ENCODE results near the gene SLC25A46.
A peak's percentile ranks its signal among the peaks of the same experiment; 100 is the strongest.
"Not testable (repeated sequence)": the region's sequence is repeated elsewhere in the genome, so short reads cannot be mapped to it uniquely, and the experiment has no call there.

The SLC25A46 gene

GRCh38 chr5:110738812-110739651 lies at the start of gene SLC25A46:
TSS of gene SLC25A46 (plus strand) at chr5:110739007. CDS start at chr5:110739120, 113 bp downstream.
- peak within 1 kb of the TSS; percentile 94 for H3K4me3 ChIP-seq (ENCODE audit: low read length, poor library complexity, severe bottlenecking)
- H3F3A ChIP-seq (ENCODE audit: low read depth) = no peaks in the 10 kb centered on the region
- peaks cover 29% of the 10 kb centered on the region for H3K27me3 ChIP-seq (ENCODE audit: insufficient read depth, low read length, poor library complexity, severe bottlenecking)
- TF ChIP-seq CTCF (conservative IDR thresholded peaks at IDR 0.05; ENCODE audit: low read length) (no peak), EZH2phosphoT487 (IDR thresholded peaks at IDR 0.05; ENCODE audit: borderline replicate concordance) (no peak)
- no peaks in the 10 kb centered on the region for H3K9me3 ChIP-seq (ENCODE audit: insufficient read depth, low read depth, low read length)
- no peaks in the 10 kb centered on the region for H3K9me2 ChIP-seq (replicated peaks; ENCODE audit: low read depth, low read length)
- H3K9ac ChIP-seq (ENCODE audit: low read depth, low read length, poor library complexity, severe bottlenecking) = peak within 1 kb of the TSS; percentile 80
- peaks cover 21% of the 10 kb centered on the region for H3K79me2 ChIP-seq (ENCODE audit: insufficient read depth, low read length)
- H3K4me1 ChIP-seq (ENCODE audit: insufficient read depth, low read length, poor library complexity, severe bottlenecking) = peaks cover 8% of the 10 kb centered on the region
- H3K4me2 ChIP-seq (ENCODE audit: low read depth, low read length, poor library complexity, severe bottlenecking) = peak within 1 kb of the TSS; percentile 92
- H3K36me3 ChIP-seq (ENCODE audit: insufficient read depth, low read length) = no peaks in the 10 kb centered on the region
- peak within 1 kb of the TSS; percentile 96 for H2AFZ ChIP-seq (ENCODE audit: low read length)
- H4K20me1 ChIP-seq (ENCODE audit: insufficient read depth, low read length, poor library complexity, severe bottlenecking) = peaks cover 6% of the 10 kb centered on the region

- H3K27me3 ChIP-seq (ENCODE audit: insufficient read depth, low read length, poor library complexity, severe bottlenecking); H3K9me3 ChIP-seq (ENCODE audit: insufficient read depth, low read depth, low read length); H3K4me1 ChIP-seq (ENCODE audit: insufficient read depth, low read length, poor library complexity, severe bottlenecking); H3K79me2 ChIP-seq (ENCODE audit: insufficient read depth, low read length); H2AFZ ChIP-seq (ENCODE audit: low read length); H3F3A ChIP-seq (ENCODE audit: low read depth); H3K9me2 ChIP-seq (replicated peaks; ENCODE audit: low read depth, low read length); H3K36me3 ChIP-seq (ENCODE audit: insufficient read depth, low read length); H3K9ac ChIP-seq (ENCODE audit: low read depth, low read length, poor library complexity, severe bottlenecking); H3K4me3 ChIP-seq (ENCODE audit: low read length, poor library complexity, severe bottlenecking); H3K4me2 ChIP-seq (ENCODE audit: low read depth, low read length, poor library complexity, severe bottlenecking); H4K20me1 ChIP-seq (ENCODE audit: insufficient read depth, low read length, poor library complexity, severe bottlenecking): not testable (repeated sequence)
Measured at GRCh38 chr5:110690587-110690986, 48.2 kb upstream of the SLC25A46 start.

GRCh38 chr5:110692669-110693068 lies 46.1 kb upstream of the SLC25A46 start:
- H3K4me2 ChIP-seq (ENCODE audit: low read depth, low read length, poor library complexity, severe bottlenecking); H3K79me2 ChIP-seq (ENCODE audit: insufficient read depth, low read length); H3K36me3 ChIP-seq (ENCODE audit: insufficient read depth, low read length); H3K9me3 ChIP-seq (ENCODE audit: insufficient read depth, low read depth, low read length); H3F3A ChIP-seq (ENCODE audit: low read depth); H3K4me3 ChIP-seq (ENCODE audit: low read length, poor library complexity, severe bottlenecking); H3K9ac ChIP-seq (ENCODE audit: low read depth, low read length, poor library complexity, severe bottlenecking); H3K27me3 ChIP-seq (ENCODE audit: insufficient read depth, low read length, poor library complexity, severe bottlenecking); H2AFZ ChIP-seq (ENCODE audit: low read length); H3K4me1 ChIP-seq (ENCODE audit: insufficient read depth, low read length, poor library complexity, severe bottlenecking); H3K9me2 ChIP-seq (replicated peaks; ENCODE audit: low read depth, low read length); H4K20me1 ChIP-seq (ENCODE audit: insufficient read depth, low read length, poor library complexity, severe bottlenecking): not testable (repeated sequence)

GRCh38 chr5:110702300-110702699 lies 36.5 kb upstream of the SLC25A46 start:
- Histone ChIP-seq H3K4me2 (ENCODE audit: low read depth, low read length, poor library complexity, severe bottlenecking) (no peak overlapping the region), H3K9ac (ENCODE audit: low read depth, low read length, poor library complexity, severe bottlenecking) (no peak overlapping the region), H3K9me2 (replicated peaks; ENCODE audit: low read depth, low read length) (no peaks in the 10 kb centered on the region), H4K20me1 (ENCODE audit: insufficient read depth, low read length, poor library complexity, severe bottlenecking) (no peaks in the 10 kb centered on the region), H3K4me1 (ENCODE audit: insufficient read depth, low read length, poor library complexity, severe bottlenecking) (no peaks in the 10 kb centered on the region), H3K4me3 (ENCODE audit: low read length, poor library complexity, severe bottlenecking) (no peak overlapping the region), H2AFZ (ENCODE audit: low read length) (no peak overlapping the region), H3K36me3 (ENCODE audit: insufficient read depth, low read length) (no peaks in the 10 kb centered on the region), H3F3A (ENCODE audit: low read depth) (no peaks in the 10 kb centered on the region), H3K27me3 (ENCODE audit: insufficient read depth, low read length, poor library complexity, severe bottlenecking) (no peaks in the 10 kb centered on the region), H3K79me2 (ENCODE audit: insufficient read depth, low read length) (no peaks in the 10 kb centered on the region), H3K9me3 (ENCODE audit: insufficient read depth, low read depth, low read length) (no peaks in the 10 kb centered on the region)
- TF ChIP-seq EZH2phosphoT487 (IDR thresholded peaks at IDR 0.05; ENCODE audit: borderline replicate concordance) = no peak
- no peak for TF ChIP-seq CTCF (conservative IDR thresholded peaks at IDR 0.05; ENCODE audit: low read length)

Measured in Loucy (cell line).